GM15510 (cell line): Measurements from ENCODE around the gene JADE1.

ENCODE experiments used
- POLR2A ChIP-seq: IDR thresholded peaks from 3 replicates; pipeline ENCODE4 v1.6.1; 2011; ENCODE audit warnings: borderline replicate concordance; ENCODE audit not compliant: insufficient read length; ENCODE audit errors: extremely low read depth

Gene JADE1

DNA sequence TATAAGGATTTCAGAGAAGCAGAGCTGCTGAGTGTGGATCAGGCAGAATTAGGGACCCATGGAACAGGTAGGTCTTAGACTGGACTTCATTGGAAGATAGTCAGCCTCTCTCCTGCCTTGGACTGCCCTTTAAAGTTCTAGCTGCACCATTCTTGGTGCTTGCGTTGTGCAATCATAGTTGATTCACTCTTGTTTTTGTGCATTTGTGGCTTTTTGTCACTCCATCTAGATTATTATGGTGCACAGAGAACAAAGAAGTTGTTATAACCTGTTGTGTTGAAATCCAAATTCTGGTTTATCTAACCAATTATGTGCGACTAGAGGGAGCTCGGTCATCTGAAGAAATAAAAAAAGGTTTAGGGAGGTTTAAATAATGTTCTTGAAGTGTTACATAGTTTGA, 59.3 kb downstream of the JADE1 start:
- no peak for TF ChIP-seq POLR2A

GRCh38 chr4:128869776-128870509, 60.4 kb downstream of the JADE1 start:
- no peak for TF ChIP-seq POLR2A

DNA sequence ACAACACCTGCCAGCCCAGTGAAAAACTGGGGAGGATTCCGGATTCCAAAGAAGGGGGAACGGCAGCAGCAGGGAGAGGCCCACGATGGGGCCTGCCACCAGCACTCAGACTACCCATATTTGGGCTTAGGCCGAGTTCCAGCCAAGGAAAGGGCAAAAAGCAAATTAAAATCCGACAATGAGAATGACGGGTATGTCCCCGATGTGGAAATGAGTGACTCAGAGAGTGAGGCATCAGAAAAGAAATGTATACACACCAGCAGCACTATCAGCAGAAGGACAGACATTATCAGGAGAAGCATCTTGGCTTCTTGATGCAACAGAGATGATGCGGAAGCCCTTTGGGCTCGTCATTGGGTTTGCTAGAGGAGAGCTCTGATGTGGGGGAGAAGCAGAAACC, 62.4 kb downstream of the JADE1 start:
- TF ChIP-seq POLR2A = no peak

GRCh38 chr4:128876200-128876599, 66.7 kb downstream of the JADE1 start:
- TF ChIP-seq POLR2A = no peak

GRCh38 chr4:128877934-128878333, 68.4 kb downstream of the JADE1 start:
- TF ChIP-seq POLR2A = no peak

- TF ChIP-seq POLR2A = no peak
These were observed 69.8 kb downstream of the JADE1 start for GRCh38 chr4:128879283-128879682.

DNA sequence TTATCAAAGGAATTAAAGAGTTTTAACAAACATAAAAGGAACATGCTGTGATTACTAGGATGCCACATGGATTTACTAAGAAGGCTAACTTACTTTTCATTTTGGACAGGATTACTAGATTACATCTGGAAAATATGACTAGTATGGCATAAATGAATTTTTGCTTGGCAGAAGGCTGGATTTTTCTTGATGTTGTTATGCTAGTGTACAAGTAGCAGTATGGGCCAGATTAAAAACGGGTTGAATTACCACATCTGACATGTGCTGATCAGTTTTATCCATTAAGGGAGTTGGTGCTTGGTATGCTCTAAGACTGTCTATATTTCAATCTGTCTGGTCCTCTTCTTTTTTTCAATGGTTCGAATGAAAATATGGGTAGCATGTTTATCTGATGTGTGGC, 70.5 kb downstream of the JADE1 start:
- no peak for TF ChIP-seq POLR2A

DNA sequence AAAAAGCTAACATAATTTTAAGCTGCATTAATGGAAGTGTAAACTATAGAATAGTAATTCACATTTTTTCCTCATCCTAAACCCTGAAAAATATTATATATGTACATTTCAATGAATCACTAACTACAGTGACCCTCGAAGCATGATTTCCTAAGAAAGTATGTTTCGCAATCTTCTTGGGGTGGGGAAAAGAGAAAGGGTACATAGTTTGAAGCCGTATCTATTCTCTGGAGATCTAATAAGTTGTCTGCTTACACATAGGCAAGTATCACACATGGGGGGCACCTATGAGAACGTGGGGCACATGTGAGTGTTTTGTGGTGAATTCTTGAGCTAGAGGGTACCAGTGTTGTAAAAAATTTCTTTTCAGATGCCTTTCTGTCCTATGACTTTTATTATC, 71.2 kb downstream of the JADE1 start:
- TF ChIP-seq POLR2A = no peak

DNA sequence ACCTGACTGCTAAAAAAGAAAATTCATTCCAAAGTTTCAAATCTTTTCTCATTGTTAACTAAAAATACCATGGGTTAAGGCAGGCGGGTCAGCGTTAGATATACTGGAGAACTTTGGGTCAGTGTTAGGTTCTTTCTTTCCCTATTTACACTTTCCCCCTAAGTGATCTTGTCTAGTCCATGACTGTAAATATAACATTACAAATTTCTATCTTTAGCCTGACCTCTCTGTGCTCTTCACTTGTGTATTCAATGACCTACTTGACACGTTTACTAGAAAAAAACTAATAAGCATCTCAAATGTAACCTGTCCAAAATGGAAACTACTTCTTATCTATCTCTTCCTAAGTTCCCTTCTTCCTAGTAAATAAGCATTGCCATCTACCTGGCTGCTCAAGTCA, 95.3 kb downstream of the JADE1 start:
- TF ChIP-seq POLR2A = no peak

DNA sequence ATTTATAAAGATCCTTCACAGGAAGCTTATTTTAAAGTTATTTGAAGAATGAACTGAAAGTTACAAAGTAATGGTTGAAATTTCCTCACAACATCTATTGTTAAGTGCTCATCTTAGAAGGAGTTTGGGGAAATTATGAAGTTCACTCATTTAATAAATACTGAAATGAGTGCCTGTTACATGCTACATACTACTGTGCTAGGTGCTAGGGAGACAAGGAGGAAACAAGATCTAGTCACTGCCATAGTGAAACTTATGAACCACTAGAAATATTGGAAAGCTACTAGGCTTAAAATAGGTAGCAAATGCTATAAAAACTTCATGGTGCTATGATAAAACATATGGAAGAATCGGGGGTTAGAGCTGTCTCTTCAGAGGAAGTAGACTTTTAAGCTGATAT, 97.1 kb downstream of the JADE1 start:
- no peak for TF ChIP-seq POLR2A

GRCh38 chr4:128907981-128908380, 98.5 kb downstream of the JADE1 start:
- no peak for TF ChIP-seq POLR2A

- TF ChIP-seq POLR2A = no peak
These were observed 99.2 kb downstream of the JADE1 start for GRCh38 chr4:128908735-128909134.

GRCh38 chr4:128913228-128913627, 103.7 kb downstream of the JADE1 start:
- no peak for TF ChIP-seq POLR2A

- TF ChIP-seq POLR2A = no peak
These were observed 106.0 kb downstream of the JADE1 start for GRCh38 chr4:128915544-128915943.

DNA sequence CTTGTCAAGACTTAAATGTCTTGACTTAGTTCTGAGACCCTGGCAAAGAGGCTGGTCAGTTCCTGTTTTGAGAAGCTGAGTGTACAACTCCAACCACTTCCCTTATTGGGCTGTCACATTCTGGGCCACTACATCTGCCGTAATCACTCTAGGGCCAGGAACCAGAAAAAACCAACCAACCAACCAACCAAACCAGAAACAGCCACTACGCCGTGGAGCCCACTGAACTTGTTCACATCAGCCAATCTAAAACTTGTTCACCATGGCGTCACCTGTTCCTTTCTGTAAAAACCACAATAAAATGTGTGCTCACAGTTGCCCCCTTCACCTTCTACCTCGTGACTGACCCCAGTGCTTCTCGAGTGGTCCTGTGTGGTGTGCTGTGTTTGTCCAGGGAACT, 107.3 kb downstream of the JADE1 start:
- TF ChIP-seq POLR2A = no peak

DNA sequence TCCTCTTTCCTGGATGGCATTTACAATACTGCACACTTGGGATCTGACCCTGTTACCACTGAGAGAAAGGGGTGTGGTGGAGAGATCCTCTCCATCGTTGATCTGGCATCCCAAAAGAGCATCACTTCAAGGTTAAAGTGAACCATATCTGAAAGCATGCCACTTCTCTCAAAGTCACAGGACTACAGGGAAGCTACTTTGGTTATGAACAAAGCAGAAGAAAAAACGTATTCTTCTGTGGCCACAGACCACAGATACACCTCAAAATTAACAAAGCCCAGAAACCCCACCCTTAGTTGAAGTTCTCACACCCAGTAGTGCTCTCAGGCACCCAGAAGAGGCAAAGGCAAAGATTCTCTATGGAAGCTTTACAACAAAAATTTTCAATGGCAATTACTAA, 108.3 kb downstream of the JADE1 start:
- no peak for TF ChIP-seq POLR2A

DNA sequence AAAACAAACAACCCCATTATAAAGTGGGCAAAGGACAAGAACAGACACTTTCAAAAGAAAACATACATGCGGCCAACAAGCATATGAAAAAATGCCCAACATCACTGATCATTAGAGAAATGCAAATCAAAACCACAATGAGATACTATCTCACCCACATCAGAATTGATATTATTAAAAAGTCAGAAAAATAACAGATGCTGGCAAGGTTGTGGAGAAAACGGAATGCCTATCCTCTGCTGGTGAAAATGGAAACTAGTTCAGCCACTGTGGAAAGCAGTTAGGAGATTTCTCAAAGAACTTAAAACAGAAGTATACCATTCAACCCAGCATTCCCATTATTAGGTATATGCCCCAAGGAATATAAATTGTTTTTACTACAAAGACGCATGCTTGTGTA, 112.5 kb downstream of the JADE1 start:
- TF ChIP-seq POLR2A = no peak
